AG09309 (cell line): ENCODE results near the gene EXOSC2.
A peak's percentile ranks its signal among the peaks of the same experiment; 100 is the strongest.
"Not testable (repeated sequence)": the region's sequence is repeated elsewhere in the genome, so short reads cannot be mapped to it uniquely, and the experiment has no call there.

ENCODE experiments used
- DNase-seq: peaks from one replicate; pipeline ENCODE4 v3.0.0-alpha.2; 2010; ENCODE audit warnings: low read depth
- H3K4me3 ChIP-seq: 2 replicates; pipeline ENCODE4 v1.5.1; 2011; ENCODE audit warnings: mild to moderate bottlenecking, low read depth, low read length, moderate library complexity; ENCODE audit not compliant: control insufficient read depth
- TF ChIP-seq, protein P1 (sequence below): IDR thresholded peaks from 2 replicates; pipeline ENCODE4 v1.5.1; 2011; ENCODE audit warnings: mild to moderate bottlenecking, low read depth, low read length, inconsistent platforms; ENCODE audit not compliant: insufficient read depth, control insufficient read depth; ENCODE audit errors: missing control alignments

Gene EXOSC2

GRCh38 chr9:130675396-130675795 lies 18.2 kb upstream of the EXOSC2 start:
- TF ChIP-seq, protein P1, sequence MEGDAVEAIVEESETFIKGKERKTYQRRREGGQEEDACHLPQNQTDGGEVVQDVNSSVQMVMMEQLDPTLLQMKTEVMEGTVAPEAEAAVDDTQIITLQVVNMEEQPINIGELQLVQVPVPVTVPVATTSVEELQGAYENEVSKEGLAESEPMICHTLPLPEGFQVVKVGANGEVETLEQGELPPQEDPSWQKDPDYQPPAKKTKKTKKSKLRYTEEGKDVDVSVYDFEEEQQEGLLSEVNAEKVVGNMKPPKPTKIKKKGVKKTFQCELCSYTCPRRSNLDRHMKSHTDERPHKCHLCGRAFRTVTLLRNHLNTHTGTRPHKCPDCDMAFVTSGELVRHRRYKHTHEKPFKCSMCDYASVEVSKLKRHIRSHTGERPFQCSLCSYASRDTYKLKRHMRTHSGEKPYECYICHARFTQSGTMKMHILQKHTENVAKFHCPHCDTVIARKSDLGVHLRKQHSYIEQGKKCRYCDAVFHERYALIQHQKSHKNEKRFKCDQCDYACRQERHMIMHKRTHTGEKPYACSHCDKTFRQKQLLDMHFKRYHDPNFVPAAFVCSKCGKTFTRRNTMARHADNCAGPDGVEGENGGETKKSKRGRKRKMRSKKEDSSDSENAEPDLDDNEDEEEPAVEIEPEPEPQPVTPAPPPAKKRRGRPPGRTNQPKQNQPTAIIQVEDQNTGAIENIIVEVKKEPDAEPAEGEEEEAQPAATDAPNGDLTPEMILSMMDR, result no peak
- H3K4me3 ChIP-seq, result no peak overlapping the region
- no peak for DNase-seq

GRCh38 chr9:130677252-130677651 lies 16.3 kb upstream of the EXOSC2 start:
- TF ChIP-seq, protein P1, result no peak
- H3K4me3 ChIP-seq, result no peak overlapping the region
- no peak for DNase-seq

- peak; percentile 38 for DNase-seq
- TF ChIP-seq, protein P1, result no peak
These were observed 12.5 kb upstream of the EXOSC2 start for GRCh38 chr9:130680836-130681768.

GRCh38 chr9:130681769-130682420 lies 11.7 kb upstream of the EXOSC2 start:
- no peak for DNase-seq
- peak overlapping the region; percentile 48 for H3K4me3 ChIP-seq
- TF ChIP-seq, protein P1, result no peak

More at GRCh38 chr9:130680836-130681768, 12.5 kb upstream of the EXOSC2 start:
- peak overlapping the region; percentile 48 for H3K4me3 ChIP-seq

DNA sequence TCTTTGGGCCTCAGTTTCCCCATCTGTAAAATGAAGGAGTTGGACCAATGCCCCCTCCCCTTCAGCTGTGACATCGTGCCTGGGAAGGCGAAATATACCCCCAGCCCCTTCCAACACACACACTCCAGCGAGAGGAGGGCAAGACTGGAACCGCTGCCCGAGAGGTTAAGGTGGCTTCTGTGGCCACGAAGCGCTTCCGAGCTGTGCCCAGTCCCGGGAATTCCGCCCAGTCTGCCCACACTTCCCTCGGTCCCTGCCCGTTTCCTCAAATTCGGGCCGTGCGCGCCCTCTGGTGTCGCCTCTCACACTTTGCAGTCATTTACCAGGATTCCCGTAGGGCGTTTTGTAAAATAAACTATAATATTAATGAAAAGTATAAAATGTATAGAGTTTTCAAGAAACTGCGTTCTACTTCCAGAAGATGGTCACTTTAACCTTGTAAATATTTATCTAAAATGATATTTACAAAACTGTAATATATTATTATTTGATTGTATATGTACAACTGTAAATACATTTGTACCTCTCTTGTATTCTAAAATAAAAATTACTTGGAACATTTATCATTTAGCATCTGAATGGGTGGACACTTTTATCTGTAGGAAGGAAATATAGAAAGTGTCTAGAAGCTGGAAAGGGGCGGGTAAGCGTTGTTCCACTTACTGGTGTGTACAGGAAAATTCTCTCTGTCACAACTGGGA lies 11.0 kb upstream of the EXOSC2 start:
- no peak overlapping the region; the same call in 1 of the 2 replicates for H3K4me3 ChIP-seq
- TF ChIP-seq, protein P1, result peak; percentile 88
- DNase-seq, result no peak

GRCh38 chr9:130685104-130685503 lies 8.5 kb upstream of the EXOSC2 start:
- DNase-seq, result no peak
- no peak overlapping the region for H3K4me3 ChIP-seq
- TF ChIP-seq, protein P1, result no peak

GRCh38 chr9:130685945-130686344 lies 7.6 kb upstream of the EXOSC2 start:
- H3K4me3 ChIP-seq, DNase-seq: not testable (repeated sequence)
